ENCODE data around the gene FARS2.

The FARS2 gene

DNA sequence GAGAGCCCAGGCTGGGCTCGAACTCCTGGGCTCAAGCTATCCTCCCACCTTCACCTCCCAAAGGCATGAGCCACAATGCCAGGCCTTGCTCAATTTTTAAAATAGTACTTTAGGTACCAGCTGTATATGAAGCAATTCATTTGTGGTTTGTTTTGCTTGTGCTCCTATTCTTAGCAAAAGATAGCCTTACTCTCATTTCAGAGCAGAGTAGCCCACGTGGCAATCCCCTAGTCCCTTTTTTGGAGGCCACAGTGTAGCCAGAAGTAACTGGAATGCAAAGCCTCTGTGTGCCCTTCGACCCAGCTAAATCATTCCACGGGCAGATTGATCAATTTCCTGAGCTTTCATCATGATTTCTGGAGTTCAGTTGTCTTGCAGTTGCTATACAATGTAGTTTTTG is 373.2 kb downstream of the FARS2 start:
- TF ChIP-seq, protein P1, sequence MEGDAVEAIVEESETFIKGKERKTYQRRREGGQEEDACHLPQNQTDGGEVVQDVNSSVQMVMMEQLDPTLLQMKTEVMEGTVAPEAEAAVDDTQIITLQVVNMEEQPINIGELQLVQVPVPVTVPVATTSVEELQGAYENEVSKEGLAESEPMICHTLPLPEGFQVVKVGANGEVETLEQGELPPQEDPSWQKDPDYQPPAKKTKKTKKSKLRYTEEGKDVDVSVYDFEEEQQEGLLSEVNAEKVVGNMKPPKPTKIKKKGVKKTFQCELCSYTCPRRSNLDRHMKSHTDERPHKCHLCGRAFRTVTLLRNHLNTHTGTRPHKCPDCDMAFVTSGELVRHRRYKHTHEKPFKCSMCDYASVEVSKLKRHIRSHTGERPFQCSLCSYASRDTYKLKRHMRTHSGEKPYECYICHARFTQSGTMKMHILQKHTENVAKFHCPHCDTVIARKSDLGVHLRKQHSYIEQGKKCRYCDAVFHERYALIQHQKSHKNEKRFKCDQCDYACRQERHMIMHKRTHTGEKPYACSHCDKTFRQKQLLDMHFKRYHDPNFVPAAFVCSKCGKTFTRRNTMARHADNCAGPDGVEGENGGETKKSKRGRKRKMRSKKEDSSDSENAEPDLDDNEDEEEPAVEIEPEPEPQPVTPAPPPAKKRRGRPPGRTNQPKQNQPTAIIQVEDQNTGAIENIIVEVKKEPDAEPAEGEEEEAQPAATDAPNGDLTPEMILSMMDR (IDR thresholded peaks at IDR 0.05; ENCODE audit: low read depth, low read length, missing control alignments), result no peak
- DNase-seq (ENCODE audit: extremely low read depth, low read depth), result no peak
- H3K4me3 ChIP-seq (replicated peaks; ENCODE audit: low read depth, low read length), result no peak overlapping the region

DNA sequence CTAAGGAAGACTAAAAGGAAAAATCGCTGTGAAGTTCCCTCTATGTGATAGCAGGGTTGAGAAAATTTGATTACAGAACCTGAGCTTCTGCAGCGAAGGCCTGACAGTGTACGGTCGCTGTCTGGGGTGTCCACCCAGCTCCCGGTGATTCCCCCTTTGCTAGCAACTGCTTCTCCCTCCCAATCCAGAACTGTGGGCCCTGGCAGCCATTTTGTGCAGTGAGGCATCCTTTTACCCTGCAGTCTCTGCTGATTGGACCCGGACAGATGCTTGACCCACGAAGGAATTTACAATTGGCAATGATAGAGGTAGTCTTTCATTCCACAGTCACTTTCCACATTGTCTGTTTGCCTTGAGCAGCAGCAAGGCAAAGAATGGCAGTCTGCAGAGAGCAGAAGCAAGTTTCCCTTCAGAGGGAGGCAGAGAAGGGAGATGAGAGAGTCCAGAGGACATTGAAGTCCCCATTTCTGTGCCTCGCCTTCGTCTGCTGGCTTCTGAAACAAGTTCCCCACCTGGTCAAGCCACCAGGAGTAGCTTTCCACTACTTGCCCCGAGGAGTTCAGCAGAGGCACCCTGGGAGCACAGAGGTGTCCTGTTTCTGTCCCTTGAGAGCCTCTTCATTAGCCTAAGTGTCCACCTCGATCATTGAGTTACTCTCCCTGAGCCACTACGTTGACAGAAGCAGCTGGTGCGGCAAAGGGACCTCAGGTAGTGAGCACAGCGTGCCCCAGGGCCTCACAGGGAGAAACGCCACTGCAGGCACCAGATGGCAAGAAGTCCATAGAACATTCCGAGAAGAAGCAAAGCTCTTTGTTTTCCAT is 375.1 kb downstream of the FARS2 start:
- H3K4me3 ChIP-seq (replicated peaks; ENCODE audit: low read depth, low read length), result no peak overlapping the region
- TF ChIP-seq, protein P1 (IDR thresholded peaks at IDR 0.05; ENCODE audit: low read depth, low read length, missing control alignments), result no peak
- no peak for DNase-seq (ENCODE audit: extremely low read depth, low read depth)

DNA sequence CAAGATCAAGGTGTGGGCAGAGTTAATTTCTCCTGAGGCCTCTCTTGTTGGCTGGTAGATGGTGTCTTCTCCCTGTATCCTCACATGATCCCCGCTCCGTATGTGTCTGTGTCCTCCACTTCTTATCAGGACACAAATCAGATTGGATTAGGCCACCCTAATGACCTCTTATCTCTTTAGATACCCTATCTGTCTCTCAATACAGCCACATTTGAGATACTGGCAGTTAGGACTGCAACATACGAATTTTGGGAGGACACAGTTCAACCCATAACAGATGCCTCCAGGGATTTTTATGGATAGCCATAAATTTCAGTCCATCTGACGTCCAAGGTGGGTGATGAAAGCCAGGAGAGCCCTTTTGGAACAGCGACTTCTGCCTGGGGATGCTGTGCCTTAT is 376.4 kb downstream of the FARS2 start:
- H3K4me3 ChIP-seq (replicated peaks; ENCODE audit: low read depth, low read length), result no peak overlapping the region
- DNase-seq (ENCODE audit: extremely low read depth, low read depth), result no peak
- TF ChIP-seq, protein P1 (IDR thresholded peaks at IDR 0.05; ENCODE audit: low read depth, low read length, missing control alignments), result no peak

DNA sequence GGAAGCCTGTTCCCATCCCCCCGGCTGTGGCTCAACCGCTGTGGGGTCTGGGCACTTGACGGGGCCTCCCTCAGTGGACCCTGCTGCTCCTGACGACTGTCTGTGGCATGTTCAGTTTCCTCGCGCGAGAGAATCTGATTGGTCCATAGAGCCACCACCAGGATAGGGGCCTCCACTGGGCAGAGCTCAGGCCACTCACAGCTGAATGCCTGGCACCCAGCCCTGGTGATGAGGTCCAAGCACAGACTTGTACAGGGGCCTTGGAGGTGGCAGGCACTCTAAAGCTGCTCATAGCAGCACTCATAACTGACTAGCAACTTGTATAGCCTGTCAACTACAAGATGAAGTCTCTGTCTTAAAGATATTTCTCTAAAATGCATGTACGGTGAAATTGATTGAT is 377.4 kb downstream of the FARS2 start:
- DNase-seq (ENCODE audit: extremely low read depth, low read depth), result no peak
- H3K4me3 ChIP-seq (replicated peaks; ENCODE audit: low read depth, low read length), result no peak overlapping the region
- TF ChIP-seq, protein P1 (IDR thresholded peaks at IDR 0.05; ENCODE audit: low read depth, low read length, missing control alignments), result no peak

DNA sequence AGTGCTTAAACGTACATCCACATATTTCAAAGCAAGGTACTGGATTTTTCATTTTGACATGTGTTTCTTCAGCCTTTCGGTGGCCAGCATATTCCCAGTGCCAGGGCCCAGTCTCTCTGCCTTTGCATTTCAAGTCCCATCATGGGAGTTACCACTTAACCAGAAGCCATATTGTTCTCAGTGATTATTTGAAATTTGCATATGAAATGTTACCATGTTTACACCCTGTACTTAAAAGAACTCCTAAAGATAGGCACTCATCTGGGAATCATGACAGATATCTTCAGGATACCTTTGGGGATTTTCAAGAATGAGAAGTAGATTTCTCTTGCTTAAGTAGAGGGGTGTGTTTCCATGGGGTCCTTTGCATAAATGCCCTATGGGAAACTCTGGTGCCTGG is 377.9 kb downstream of the FARS2 start:
- DNase-seq (ENCODE audit: extremely low read depth, low read depth), result no peak

DNA sequence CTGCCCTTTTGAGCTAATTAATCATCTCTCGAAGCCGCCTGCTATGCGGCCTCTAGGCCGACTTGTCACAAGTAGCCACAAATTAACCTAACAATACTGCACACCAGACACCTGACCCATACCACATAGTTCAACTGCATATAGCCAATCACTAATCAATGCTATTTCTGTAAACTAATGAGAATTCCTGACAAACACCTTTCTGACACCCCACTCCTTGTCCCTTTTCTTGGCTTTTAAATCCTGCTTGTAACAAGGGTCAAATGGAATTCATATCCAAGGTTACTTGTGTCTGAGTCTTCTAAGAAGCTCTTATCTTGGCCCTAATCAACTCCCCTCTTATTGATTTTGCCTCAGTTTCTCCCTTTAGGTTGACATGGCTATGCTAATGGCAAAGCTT is 379.3 kb downstream of the FARS2 start:
- no peak for DNase-seq (ENCODE audit: extremely low read depth, low read depth)
- H3K4me3 ChIP-seq (replicated peaks; ENCODE audit: low read depth, low read length), result no peak overlapping the region
- TF ChIP-seq, protein P1 (IDR thresholded peaks at IDR 0.05; ENCODE audit: low read depth, low read length, missing control alignments), result no peak

More for the DNA sequence above, 377.9 kb downstream of the FARS2 start:
- TF ChIP-seq, protein P1 (IDR thresholded peaks at IDR 0.05; ENCODE audit: low read depth, low read length, missing control alignments), result no peak
- H3K4me3 ChIP-seq (replicated peaks; ENCODE audit: low read depth, low read length), result no peak overlapping the region
